Embryonic facial prominence (tissue), 1 donor: ENCODE data around the gene MBNL1.
A peak's percentile ranks its signal among the peaks of the same experiment; 100 is the strongest.

Experiments
- DNase-seq: peaks from one replicate; pipeline ENCODE4 v3.0.0-alpha.2; 2016; ENCODE audit errors: extremely low spot score

MBNL1 gene

DNA sequence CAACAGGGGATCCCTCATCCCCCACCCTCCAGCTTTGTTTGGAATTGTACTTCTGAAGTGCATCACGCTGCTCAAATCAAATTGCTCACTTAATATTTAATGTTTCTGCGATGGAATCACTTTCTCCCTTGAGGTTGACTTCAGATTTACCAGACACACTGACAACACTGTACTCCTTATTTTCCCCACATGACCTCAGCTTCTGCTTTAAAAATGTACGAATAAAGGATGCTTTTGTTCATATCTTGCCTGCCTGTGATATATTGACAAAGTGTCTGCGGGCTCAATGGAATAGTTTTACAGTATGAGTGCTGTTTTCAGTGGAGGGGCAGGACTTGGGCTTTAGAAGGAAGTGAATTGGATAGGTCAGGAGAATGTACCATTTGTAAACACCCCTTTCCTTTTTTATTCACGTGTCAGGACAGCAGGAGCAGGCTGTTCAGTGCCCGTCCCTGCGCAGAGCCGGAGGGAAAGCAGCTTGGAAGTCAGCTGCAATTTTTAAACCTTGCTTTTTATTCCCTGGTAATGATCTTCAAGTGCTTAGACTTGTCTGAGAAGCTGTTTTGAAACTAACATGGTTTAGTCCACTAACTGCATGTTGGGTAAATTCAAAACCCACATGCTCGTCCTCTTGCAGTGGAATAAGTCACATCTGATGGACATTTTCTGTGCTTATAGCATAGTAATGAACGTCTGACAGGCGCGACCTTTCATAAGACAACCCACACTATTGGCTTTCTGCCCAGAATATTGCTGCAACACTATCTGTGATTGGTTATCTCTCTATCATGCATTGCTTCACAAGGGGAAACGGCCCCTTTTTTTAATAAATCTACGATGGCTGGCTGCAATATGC is 29.9 kb downstream of the MBNL1 start:
- DNase-seq, result peak; percentile 68

GRCh38 chr3:152299249-152299976 is 30.7 kb downstream of the MBNL1 start:
- DNase-seq, result no peak

DNA sequence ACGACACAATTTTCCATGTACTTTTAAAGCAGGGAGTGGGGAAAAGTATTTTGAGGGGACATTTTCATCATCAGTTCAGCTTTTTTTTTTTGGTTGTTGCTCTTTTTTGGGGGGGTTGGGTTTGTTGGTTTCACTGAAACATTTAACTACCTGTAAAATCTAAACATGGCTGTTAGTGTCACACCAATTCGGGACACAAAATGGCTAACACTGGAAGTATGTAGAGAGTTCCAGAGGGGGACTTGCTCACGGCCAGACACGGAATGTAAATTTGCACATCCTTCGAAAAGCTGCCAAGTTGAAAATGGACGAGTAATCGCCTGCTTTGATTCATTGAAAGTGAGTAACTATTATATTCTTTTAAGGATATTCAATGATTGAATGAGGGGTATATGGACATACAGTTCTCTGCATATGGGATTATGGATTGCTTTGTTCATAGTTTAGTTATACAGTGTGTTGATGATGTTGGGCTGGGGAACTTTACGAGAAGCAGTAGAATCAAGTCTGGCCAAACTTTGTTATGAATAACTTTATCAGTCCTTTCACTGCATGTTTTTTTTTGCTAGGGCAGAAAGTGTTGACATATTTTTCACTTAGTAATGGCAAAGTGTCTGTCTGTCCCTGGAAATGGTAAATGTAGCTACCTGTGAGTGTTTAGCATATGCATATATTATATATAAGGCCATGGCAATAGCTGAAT is 31.5 kb downstream of the MBNL1 start:
- DNase-seq, result no peak

DNA sequence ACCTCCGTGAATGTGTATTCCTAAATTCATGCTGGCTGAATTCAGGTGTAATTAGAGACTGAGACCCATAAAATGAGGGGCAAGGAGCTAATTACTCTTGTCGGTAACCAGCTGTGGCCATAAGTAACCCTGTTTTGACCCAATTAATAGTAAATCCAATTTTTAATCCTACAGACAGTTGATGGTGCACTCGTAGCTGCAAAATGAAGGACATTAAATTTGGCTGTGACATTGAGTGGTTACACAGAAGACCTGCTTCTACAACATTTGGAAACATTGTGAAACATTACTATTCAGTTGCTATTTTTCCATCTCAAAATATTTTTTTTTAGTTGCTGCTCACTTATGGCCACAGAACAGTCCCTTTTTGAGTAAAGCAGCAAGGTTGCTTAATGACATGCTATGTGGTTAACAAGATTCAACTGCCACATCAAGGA is 33.0 kb downstream of the MBNL1 start:
- no peak for DNase-seq

GRCh38 chr3:152302521-152303021 is 33.8 kb downstream of the MBNL1 start:
- DNase-seq, result peak; percentile 36

GRCh38 chr3:152304160-152304559 is 35.4 kb downstream of the MBNL1 start:
- no peak for DNase-seq

DNA sequence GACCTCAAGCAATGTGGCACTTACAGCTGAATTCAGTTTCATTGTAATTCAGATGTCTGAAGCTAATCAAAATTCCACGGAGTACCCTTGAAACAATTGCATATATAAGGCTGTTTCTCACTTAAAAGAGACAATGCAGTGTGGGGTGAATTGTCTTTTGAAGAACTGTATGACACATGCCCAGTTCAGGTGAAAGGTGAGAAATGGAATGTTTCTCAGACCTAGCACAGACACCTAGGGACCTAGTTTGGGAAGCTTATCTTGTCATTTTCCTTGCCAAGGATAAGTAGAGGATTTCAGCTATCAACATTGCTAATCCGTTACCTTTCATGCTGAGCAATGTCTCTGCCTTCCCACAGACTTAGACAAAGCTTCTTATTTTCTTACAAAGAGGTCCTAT is 36.3 kb downstream of the MBNL1 start:
- no peak for DNase-seq

DNA sequence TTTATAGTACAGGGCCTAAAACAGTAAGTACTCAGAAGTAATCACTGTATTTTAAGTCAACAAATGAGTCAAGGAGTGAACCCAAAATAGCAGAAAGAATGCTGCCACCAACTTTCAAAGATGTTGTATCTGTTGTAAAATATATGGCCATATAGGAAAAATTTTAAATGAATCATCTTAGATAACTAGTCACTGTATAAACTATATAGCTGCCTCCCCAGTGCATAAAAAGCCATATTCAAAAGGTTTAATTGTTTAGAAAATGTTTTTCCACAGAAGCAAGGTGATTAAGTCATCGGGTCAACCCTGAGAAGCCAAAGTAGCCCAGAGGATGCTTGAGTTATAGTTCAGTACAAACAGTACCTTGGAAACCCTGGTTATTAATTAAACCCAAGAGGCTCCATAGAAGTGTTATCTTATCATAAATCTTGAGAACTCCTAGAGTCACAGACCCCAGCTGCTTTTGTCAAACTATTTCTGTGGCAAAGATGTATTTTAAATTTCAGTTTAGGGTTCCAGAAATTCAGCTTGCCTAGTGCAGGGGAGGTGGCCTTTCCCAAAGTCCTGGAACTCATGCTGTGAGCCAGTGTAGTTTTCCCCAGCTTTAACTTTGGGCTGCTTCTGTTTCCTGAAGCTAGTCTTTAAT is 39.2 kb downstream of the MBNL1 start:
- no peak for DNase-seq

DNA sequence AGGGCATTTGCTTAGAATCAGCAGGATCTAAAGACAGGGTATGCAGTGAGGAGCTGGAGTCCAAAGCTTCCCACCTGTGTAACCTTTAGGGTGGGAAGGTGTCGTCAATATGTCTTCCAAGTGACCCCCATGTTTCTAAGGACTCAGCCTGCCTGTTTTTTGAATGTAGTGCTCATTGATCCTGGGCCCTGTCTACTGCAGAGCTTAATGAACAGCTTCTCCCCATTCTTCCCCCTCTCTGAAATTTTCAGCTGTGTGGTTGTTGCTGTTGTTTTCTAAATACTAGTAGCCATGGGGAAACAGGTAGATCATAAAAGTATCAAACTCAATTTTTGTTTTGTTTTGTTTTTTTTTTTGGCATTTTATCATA is 39.7 kb downstream of the MBNL1 start:
- no peak for DNase-seq

DNA sequence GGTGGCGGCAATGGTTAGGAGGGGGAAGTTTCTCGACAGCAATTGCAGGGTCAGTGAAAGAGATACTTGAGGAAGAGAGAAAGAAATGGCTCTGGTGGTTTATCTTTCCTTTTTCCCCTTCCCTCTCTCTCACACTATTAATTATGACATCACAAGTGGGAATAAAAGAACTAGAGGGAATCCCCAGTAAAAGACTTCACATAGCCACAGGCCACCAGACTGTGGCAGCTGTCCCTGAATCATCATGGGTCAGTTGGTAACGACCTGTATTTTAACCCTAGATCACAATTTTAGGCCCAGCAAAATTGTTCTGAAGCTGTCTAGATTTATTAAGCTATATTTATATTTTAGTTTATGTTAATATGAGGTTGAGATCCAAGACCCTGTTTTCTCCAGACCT is 40.3 kb downstream of the MBNL1 start:
- DNase-seq, result no peak

- no peak for DNase-seq
These were observed 41.0 kb downstream of the MBNL1 start for GRCh38 chr3:152309535-152310307.

DNA sequence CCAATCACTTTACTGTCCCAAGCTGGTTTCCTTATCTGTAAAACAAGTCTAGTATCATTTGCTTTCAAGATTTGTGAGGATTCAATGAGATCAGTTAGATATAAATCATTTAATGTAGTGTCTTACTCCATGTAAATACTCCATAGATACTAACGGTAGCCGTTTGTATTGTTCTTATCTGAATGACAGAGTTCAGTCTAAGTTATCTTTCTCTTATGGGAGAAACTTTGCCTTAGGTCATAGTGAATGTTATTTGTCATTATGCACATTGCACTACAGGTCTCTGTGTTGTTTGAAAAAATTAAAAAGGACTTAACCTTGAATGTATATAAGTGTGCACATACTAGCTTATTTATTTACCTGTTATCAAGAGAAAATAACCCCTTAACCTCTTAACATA is 44.7 kb downstream of the MBNL1 start:
- DNase-seq, result no peak

- DNase-seq, result no peak
These were observed 45.2 kb downstream of the MBNL1 start for GRCh38 chr3:152313914-152314313.

DNA sequence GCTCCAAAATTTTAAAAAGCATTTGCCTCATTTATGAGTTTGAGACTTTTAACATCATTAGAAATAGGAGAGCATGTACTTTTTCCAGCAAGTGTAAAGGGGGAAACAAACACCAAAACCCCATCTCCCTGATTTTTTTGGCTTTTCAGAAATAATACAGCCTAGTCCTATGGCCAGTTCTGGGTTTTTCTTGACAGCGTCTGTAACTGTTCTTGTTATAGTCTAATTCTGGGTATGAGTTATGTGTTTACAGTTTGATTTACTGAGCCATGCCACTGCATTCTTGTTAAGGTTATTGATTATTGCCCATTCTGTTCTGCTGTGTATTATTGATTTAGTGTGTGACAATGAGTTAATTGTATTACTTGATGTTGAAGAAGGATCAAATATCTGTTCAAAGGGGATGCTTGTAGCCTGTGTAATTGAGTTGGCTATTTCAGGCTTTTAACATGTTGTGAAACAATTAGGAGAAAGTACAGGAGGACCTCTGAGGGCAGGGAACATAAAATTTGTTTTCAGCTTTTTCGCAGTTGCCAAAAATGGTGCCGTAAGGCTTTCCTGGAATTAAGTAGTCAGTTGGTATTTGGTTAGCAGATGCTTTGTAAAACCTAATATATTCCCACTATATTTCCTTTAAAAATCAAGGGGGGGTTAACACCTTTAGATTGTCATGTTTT is 46.1 kb downstream of the MBNL1 start:
- no peak for DNase-seq

- no peak for DNase-seq
These were observed 46.9 kb downstream of the MBNL1 start for GRCh38 chr3:152315623-152316022.

- no peak for DNase-seq
These were observed 47.6 kb downstream of the MBNL1 start for GRCh38 chr3:152316318-152316717.

- DNase-seq, result no peak
These were observed 48.5 kb downstream of the MBNL1 start for GRCh38 chr3:152317184-152317583.

- DNase-seq, result no peak
These were observed 49.2 kb downstream of the MBNL1 start for GRCh38 chr3:152317956-152318355.

DNA sequence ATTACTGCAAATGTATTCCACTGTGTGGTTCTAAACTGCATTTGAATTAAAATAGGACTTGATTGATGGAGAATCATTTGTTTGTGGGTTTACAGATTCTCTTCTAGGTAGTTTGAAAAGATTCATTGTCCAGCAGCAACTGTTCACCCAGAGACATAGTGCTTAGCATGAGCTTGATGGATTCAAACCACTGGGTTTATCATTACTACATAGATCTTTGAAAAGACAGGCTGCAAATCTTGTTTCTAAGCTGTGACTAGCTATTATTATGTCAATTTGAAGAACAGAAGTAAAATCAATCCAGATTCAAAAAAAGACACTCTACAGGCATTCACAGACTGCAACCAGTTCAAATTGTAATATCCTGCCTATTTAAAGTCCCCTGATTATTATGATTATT is 49.8 kb downstream of the MBNL1 start:
- DNase-seq, result no peak

- DNase-seq, result no peak
These were observed 50.5 kb downstream of the MBNL1 start for GRCh38 chr3:152319256-152319655.
